ENCODE results near the gene JTB.

GRCh38 chr1:154012129-154012528, 34.7 kb upstream of the JTB start:
- no peak for TF ChIP-seq CHD2 (IDR thresholded peaks at IDR 0.05; ENCODE audit: low read length, partially characterized antibody)
- TF ChIP-seq POLR2AphosphoS5 (IDR thresholded peaks at IDR 0.05; ENCODE audit: low read depth, low read length): no peak
- TF ChIP-seq CTCF (IDR thresholded peaks at IDR 0.05): no peak
- no peak for TF ChIP-seq MAX (IDR thresholded peaks at IDR 0.05; ENCODE audit: low read depth)
- no peak for TF ChIP-seq MXI1 (IDR thresholded peaks at IDR 0.05; ENCODE audit: low read depth, low read length)
- TF ChIP-seq EP300 (IDR thresholded peaks at IDR 0.05; ENCODE audit: borderline replicate concordance in 1 of 2, low read depth in 1 of 2, low read length in 1 of 2): no peak
- TF ChIP-seq TAF1 (IDR thresholded peaks at IDR 0.05; ENCODE audit: borderline replicate concordance, low read depth, low read length): no peak
- no peak for TF ChIP-seq USF2 (IDR thresholded peaks at IDR 0.05; ENCODE audit: borderline replicate concordance, low read depth, low read length)
- TF ChIP-seq NRF1 (IDR thresholded peaks at IDR 0.05; ENCODE audit: low read depth, low read length): no peak
